GM18861 (cell line): ENCODE data around the gene DSTN.

Source experiments
- ATAC-seq: cut with Tn5 transposase; IDR thresholded peaks from one replicate; pipeline ENCODE4 v1.9.1; 2021; ENCODE audit not compliant: unreplicated experiment

Gene DSTN

DNA sequence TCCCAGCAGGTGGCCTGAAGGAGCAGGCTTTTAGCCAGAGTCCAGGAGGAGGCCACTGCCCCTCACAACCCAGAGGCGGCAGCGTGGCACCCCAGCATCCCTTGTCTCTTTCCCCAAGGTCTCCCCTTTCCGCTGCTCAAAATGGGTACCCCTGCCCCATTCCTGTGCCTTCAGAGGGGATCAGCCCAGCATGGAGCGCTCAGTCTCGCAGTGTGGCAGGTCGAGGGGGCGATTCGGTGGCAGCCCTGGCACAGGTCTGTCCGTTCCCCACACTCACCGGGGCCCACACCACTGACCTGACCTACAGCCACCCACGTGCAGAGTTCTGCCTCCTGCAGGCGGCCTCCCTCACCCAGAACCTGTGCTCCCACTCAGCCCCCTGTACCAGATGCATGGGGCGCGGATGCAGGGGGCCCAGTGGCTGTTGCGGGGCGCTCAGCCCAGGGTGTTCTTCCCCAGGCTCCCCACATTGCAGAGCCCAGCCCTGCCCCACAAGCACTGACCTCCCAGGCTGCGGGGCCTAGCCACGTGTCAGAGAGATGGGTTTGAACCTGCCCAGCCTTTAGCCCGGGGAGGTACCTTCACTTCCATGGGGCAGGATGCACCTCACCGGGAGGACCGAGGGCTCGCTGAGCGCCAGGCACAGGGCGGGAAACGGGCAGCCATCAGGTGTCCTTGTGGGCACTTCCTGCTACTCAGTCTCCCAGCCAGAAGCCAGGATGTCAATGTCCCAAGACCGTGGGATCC is 41.8 kb downstream of the DSTN start:
- no peak for ATAC-seq

- no peak for ATAC-seq
These were observed 42.6 kb downstream of the DSTN start for GRCh38 chr20:17612287-17612991.

DNA sequence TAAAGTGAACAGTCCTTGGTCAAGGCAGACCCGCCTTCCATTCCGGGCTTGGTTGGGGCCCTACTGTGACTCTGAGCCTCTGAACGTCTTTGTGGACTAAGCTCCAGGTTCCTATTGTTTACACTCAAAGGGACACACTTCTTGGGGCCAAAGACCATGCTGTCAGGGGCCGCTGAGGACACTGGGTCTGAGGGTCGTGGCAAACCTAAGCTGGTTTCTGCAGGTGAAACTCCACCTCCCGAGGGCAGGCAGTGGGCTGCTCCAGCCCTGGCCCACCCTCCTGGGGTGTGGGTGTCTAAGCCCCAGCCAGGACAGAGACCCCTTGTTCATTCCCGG is 43.1 kb downstream of the DSTN start:
- no peak for ATAC-seq

DNA sequence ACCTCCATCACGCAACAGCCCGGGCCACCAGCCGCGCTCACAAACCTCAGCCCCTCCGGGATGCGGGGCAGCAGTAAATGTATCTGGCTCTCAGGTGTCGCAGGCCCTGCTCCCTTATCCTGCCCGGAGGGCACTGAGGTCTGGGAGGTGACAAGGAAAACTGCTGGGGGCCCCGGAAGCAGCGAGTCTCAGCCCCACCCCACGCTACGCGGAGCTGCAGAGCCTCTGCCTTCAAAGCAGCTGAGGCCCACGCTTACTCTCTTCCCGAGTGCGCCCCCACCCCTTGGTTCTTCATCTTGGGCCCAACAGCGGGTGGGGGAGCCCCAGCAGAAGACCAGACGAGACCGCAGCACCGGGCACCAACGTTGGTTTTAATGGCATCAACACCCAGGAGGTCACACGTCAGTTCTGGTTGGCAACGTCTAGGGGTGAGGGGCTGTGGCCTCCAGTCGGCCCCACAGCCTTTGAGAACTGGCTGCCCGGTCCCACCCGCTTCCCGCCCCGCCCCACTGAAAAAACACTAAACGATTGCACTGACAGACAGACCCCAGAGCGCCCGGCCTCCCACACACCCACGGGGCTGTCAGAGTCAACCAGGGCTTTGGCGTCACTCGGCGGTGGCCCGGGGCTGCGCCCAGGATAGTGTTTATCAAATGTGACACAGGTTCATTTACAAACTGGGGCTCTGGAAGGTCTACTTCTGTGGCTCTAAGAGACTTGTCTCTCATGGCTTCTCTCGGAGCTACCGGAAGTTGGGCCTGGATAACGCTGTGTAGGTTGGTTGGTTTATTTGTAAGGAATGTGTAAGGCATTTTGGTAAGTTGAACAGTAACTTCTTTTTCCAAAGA is 43.7 kb downstream of the DSTN start:
- no peak for ATAC-seq

- no peak for ATAC-seq
These were observed 44.4 kb downstream of the DSTN start for GRCh38 chr20:17614176-17614811.

GRCh38 chr20:17614812-17615644 is 45.2 kb downstream of the DSTN start:
- no peak for ATAC-seq

- no peak for ATAC-seq
These were observed 46.0 kb downstream of the DSTN start for GRCh38 chr20:17615645-17616479.

DNA sequence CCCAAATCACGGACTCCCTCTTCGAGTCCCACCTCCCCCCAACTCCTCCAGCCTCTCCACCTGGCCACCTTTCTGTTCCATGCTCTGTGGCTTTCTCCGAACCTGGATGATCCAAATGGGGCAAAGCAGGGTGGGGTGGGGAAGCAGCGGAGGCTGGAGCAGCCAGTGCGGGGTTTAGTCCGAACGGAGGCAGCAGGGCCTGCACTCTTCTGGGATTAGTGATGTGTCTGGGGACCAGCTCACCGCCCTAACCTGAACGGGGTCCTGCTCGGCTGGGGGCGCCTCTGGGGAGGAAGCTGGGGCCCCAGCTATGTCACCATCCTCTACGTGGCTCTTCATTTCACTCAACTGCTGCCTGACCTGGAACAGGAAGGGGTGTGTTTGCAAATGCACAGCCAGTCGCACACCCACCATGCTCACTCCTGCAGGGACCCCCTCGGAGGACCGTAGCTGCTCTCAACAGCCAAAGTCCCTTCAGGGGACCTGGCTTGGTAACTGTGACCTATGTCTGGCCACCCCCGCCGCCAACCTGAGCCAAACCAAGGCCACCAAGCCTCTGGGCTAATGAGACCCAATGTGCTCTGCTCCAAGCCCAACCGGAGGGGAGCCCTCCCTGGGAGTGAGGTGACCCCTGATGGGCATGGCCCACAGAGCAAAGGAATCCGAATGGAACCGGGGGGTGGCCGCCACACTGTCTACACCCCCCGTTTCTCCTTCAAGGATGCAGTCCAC is 46.8 kb downstream of the DSTN start:
- no peak for ATAC-seq

GRCh38 chr20:17617212-17617867 is 47.5 kb downstream of the DSTN start:
- no peak for ATAC-seq

- ATAC-seq, result no peak
These were observed 48.2 kb downstream of the DSTN start for GRCh38 chr20:17617868-17618672.

- no peak for ATAC-seq
These were observed 48.8 kb downstream of the DSTN start for GRCh38 chr20:17618673-17619013.

GRCh38 chr20:17619351-17620093 is 49.6 kb downstream of the DSTN start:
- ATAC-seq, result no peak

DNA sequence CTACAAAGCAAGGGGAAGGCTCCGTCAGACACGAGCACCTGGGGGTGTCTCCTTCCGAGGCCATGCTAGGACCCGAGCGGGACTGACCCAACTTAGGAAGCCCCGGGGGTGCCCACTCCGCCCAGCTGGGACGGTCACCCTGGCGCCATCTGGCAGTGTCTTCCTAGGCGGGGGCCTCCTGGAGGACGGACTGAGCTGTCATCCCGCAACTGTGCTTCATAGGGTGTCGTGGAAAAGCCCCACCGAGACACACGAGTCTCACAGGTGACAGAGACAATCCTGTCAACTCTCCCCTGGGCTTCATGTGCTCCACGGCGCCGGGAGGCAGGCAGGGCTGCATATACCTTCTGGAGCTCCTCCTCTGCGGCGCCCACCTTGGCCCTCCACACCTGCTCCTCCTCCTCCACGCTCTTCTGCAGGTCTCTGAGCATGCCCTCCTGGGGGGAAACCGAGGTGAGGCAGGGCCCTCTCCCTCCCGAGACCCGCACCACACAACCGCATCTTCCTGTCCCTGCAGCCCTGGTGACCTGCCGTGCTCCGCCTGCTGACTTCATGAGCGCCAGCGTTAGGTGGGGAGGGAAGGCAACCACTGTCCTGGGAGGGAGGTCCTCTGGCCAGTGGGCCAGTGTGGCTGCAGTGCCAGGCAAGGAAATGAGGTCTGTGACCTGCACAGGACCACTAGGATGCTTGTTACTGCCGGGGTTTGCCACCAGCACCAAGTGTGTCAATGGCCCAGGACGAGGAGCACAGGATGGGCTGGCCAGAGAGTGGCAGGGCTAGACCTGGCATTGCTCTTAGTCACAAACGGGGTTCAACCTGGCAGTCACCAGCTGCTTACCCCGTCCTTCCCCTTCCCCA is 50.7 kb downstream of the DSTN start:
- no peak for ATAC-seq

GRCh38 chr20:17621229-17621968 is 51.5 kb downstream of the DSTN start:
- no peak for ATAC-seq

DNA sequence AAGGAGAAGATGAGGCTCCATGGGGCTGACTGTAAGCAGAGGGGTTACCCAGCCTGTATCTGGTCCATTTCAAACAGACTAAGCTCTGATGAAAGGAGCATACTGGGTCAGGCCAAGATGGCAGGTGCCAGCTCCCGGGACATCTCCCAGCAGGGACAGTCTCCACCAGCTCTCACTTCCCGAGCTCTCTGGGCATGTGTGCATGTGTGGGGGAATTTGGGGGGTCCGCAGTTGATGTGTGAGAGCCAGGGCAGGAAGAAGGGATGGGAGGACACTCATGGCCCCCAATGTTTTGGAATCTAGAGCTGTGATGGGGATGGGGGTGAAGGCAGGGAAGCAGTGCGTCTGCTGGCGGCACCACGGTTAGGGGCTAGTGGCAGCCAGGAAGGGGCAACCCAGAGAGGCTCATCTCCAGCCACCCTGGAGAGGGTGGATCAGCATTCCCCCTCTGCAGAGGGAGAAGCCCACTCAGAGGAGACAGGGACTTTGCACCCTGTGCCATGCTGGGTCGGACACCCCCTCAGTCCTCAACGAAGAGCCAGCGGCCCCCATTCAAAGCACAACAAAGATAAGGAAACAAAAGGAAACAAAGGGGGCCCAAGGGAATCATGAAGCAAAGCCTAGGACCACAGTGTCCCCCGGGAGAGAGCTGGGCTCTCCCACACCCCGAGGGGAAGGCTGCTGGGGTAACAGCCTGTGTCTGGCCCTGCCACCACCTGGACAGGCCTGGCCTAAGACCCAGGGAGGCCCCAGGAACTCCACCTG is 52.4 kb downstream of the DSTN start:
- ATAC-seq, result no peak
